GM12878 (cell line): ENCODE results near the gene EVA1A. TPM values are rescaled to one million over a fixed set of nuclear protein-coding genes. Genes with fewer than 3 reads are reported as not detected.

Experiments
- ATAC-seq: fragments of 200-7000 bp; cut with Tn5 transposase; 3 replicates; pipeline ENCODE4 v1.9.1; 2020; ENCODE audit warnings: mild to moderate bottlenecking, moderate library complexity
- BruUV-seq: library from RNA; stranded (reverse); fragments of 400-500 nt; replicated peaks from 2 replicates; lab custom pipeline; 2021; lab: Mats Ljungman, UMichigan
- CTCF ChIA-PET: fragments of 300-600 bp; sonication (Branson Sonifier 250); formaldehyde crosslinking; extraction: SDS; loops from one replicate; lab custom pipeline; 2021; ENCODE audit warnings: inconsistent platforms; lab: Yijun Ruan, JAX
- POLR2A ChIA-PET: fragments of 350-600 bp; formaldehyde crosslinking; extraction: SDS; loops from one replicate; lab custom pipeline; 2021; ENCODE audit warnings: inconsistent platforms; lab: Charles Lee
- RAD21 ChIA-PET: fragments of 300-600 bp; sonication (Branson Sonifier 250); formaldehyde crosslinking; loops from one replicate; lab custom pipeline; 2023; ENCODE audit warnings: antibody characterized with exemption; ENCODE audit not compliant: unreplicated experiment; lab: Charles Lee
- SMC1A ChIA-PET: fragments of 300-600 bp; sonication (Branson Sonifier 250); formaldehyde crosslinking; loops from one replicate; lab custom pipeline; 2023; ENCODE audit not compliant: unreplicated experiment, uncharacterized antibody; lab: Charles Lee
- DNase-seq: peaks from one replicate; pipeline ENCODE4 v3.0.0-alpha.2; 2011; ENCODE audit warnings: low read depth, low spot score
- FAIRE-seq: peaks from 3 replicates; lab custom pipeline; 2011; peaks lifted over from hg19 to GRCh38; lab: Jason Lieb, UNC
- H2AFZ ChIP-seq: 2 replicates; pipeline ENCODE4 v1.6.0; 2011; ENCODE audit warnings: low read depth, low read length, control low read depth; ENCODE audit not compliant: control insufficient read depth
- H3K27ac ChIP-seq: 2 replicates; pipeline ENCODE4 v1.5.1; 2011; ENCODE audit warnings: control low read depth; ENCODE audit not compliant: control insufficient read depth, insufficient read depth
- H3K27me3 ChIP-seq, 2 experiments: replicated peaks in 1 of 2; 2 replicates each; pipeline versions ENCODE4 v1.6.0 to v1.6.1; 2011; ENCODE audit warnings: low read length in 1 of 2; ENCODE audit not compliant: control insufficient read depth in 2 of 2, insufficient read depth in 2 of 2
- H3K36me3 ChIP-seq, 2 experiments: 2 replicates each; pipeline ENCODE4 v1.5.1; 2011; ENCODE audit warnings: low read length in 1 of 2; ENCODE audit not compliant: control insufficient read depth in 2 of 2, insufficient read depth in 2 of 2
- H3K4me1 ChIP-seq: 2 replicates; pipeline ENCODE4 v1.6.1; 2011; ENCODE audit warnings: mild to moderate bottlenecking, low read length, moderate library complexity, mixed read lengths; ENCODE audit not compliant: control insufficient read depth, insufficient read depth
- H3K4me2 ChIP-seq: 2 replicates; pipeline ENCODE4 v1.6.0; 2011; ENCODE audit warnings: control low read depth; ENCODE audit not compliant: control insufficient read depth, insufficient read depth
- H3K4me3 ChIP-seq: fragments of 200-600 bp; sonication (generic); 2 replicates; pipeline ENCODE4 v1.5.1; 2016
- H3K79me2 ChIP-seq: 2 replicates; pipeline ENCODE4 v1.6.0; 2011; ENCODE audit warnings: low read length; ENCODE audit not compliant: control insufficient read depth, insufficient read depth
- H3K9ac ChIP-seq: 2 replicates; pipeline ENCODE4 v1.8.0; 2011; ENCODE audit warnings: low read length, control low read depth, mixed read lengths; ENCODE audit not compliant: control insufficient read depth, insufficient read depth
- H3K9me3 ChIP-seq: replicated peaks from 3 replicates; pipeline ENCODE4 v1.5.1; 2011; ENCODE audit warnings: mild to moderate bottlenecking, low read length; ENCODE audit not compliant: control insufficient read depth, insufficient read depth
- H4K20me1 ChIP-seq: 2 replicates; pipeline ENCODE4 v1.6.0; 2011; ENCODE audit not compliant: control insufficient read depth, insufficient read depth
- REST ChIP-seq: IDR thresholded peaks from 2 replicates; pipeline ENCODE4 v1.6.1; 2012; ENCODE audit warnings: mild to moderate bottlenecking, low read depth, low read length
- ZBTB4 ChIP-seq: fragments of 450-650 bp; formaldehyde crosslinking; IDR thresholded peaks from 2 replicates; pipeline ENCODE4 v1.4.0; 2022; ENCODE audit warnings: mild to moderate bottlenecking, moderate library complexity
- WGBS: methylation state at CpG from one replicate; pipeline ENCODE4 v1.1.6; 2016; ENCODE audit warnings: low lambda C conversion rate; ENCODE audit not compliant: insufficient replicate concordance, insufficient coverage; ENCODE audit errors: missing lambda C conversion rate; 5-methylcytosine and 5-hydroxymethylcytosine counted together
- in situ Hi-C: fragments of 300-500 bp; cut with MboI; formaldehyde crosslinking; loops from 9 replicates; pipeline ENCODE4 v1.14.3; 2018; ENCODE audit warnings: mixed read lengths
- intact Hi-C: fragments of 100-400 bp; cut with micrococcal nuclease; formaldehyde crosslinking; loops from one replicate; pipeline ENCODE4 v1.14.2; 2022; ENCODE audit not compliant: unreplicated experiment
- polyA plus RNA-seq, 11 experiments: library from polyadenylated mRNA; depleted of rRNA in 4 of 11; unstranded in 6 of 11; stranded (reverse) in 5 of 11; fragments of >200 nt; fragmentation: Nextera tagmentation in 4 of 11; fragmentation: Illumina TruSeq in 1 of 11; extraction: Ambion mirVana in 4 of 11; extraction: Trizol in 1 of 11; gene quantifications; 1 replicate in 1 of 11; 2 replicates in 10 of 11; pipeline versions ENCODE4 v1.2.1 to v1.2.3, GENCODE V29; 2011 to 2016; ENCODE audit warnings: inconsistent platforms in 2 of 11, missing spikeins in 2 of 11, low read depth in 1 of 11
- total RNA-seq, 4 experiments: library from RNA; depleted of rRNA in 3 of 4; stranded (reverse); fragments of >200 nt in 3 of 4; fragmentation: Illumina TruSeq in 1 of 4; extraction: Trizol in 1 of 4; gene quantifications; 2 replicates each; pipeline versions ENCODE4 v1.2.1 to v1.2.3, GENCODE V29; 2013 to 2021

EVA1A gene
- total and polyA plus RNA-seq, 10 of the 15 experiments (the other 5 are each of a cell fraction or from before 2014, with no cell fraction given), result 0.13 to 1.0 (median 0.34) TPM; not detected in 5

GRCh38 chr2:75582840-75583239 lies 22.1 kb upstream of the EVA1A start:
- Histone ChIP-seq H3K4me3 (no peak overlapping the region), H4K20me1 (no peaks in the 10 kb centered on the region), H3K4me2 (no peak overlapping the region), H2AFZ (no peak overlapping the region), H3K79me2 (no peaks in the 10 kb centered on the region), H3K4me1 (no peaks in the 10 kb centered on the region), H3K27ac (no peak overlapping the region), H3K36me3 (no peaks in the 10 kb centered on the region), H3K27me3 (no peaks in the 10 kb centered on the region), H3K9me3 (no peaks in the 10 kb centered on the region; the same call in 2 of the 3 replicates), H3K9ac (no peak overlapping the region)
- FAIRE-seq, result no peak
- intact Hi-C loops, result no loop called here
- ATAC-seq, result no peak
- 0% methylated on average over 1 of the region's 1 CpG for WGBS
- CTCF ChIA-PET, result no interaction called here
- no peak for DNase-seq
- SMC1A ChIA-PET, result no interaction called here
- TF ChIP-seq REST (peak; percentile 56; the same call in 1 of the 2 replicates), ZBTB4 (no peak)
- RAD21 ChIA-PET, result no interaction called here
- in situ Hi-C loops, result no loop called here
- POLR2A ChIA-PET, result no interaction called here
- no TSS peak for BruUV-seq
